CD14-positive monocyte (primary cell): ENCODE data around the gene AKR7A3. TPM values are rescaled to one million over a fixed set of nuclear protein-coding genes. Genes with fewer than 3 reads are reported as not detected.
"Not testable (repeated sequence)": the region's sequence is repeated elsewhere in the genome, so short reads cannot be mapped to it uniquely, and the experiment has no call there.

Source experiments
- DNase-seq, 3 donors: peaks; one replicate each; pipeline ENCODE4 v3.0.0-alpha.2; 2011 to 2022
- H2AFZ ChIP-seq: 2 replicates; pipeline ENCODE4 v1.6.0; 2012; ENCODE audit warnings: mild to moderate bottlenecking, low read depth, low read length, inconsistent platforms; ENCODE audit not compliant: insufficient read depth, poor library complexity, severe bottlenecking
- H3K27ac ChIP-seq, 2 donors: 1 replicate in 1 of 2; 2 replicates in 1 of 2; pipeline ENCODE4 v1.5.1; 2012 to 2013; ENCODE audit warnings: low read length in 2 of 2, control low read depth in 1 of 2, inconsistent platforms in 1 of 2, low read depth in 1 of 2, mild to moderate bottlenecking in 1 of 2
- H3K27me3 ChIP-seq, 2 donors: one replicate each; pipeline versions ENCODE4 v1.6.0 to v1.6.1; 2011 to 2013; ENCODE audit warnings: low read length in 2 of 2; ENCODE audit not compliant: control insufficient read depth in 2 of 2, insufficient read depth in 2 of 2
- H3K36me3 ChIP-seq, 2 donors: replicated peaks in 1 of 2; 1 replicate in 1 of 2; 2 replicates in 1 of 2; pipeline versions ENCODE4 v1.5.1 to v1.6.1; 2012 to 2013; ENCODE audit warnings: low read length in 2 of 2, control low read depth in 1 of 2, inconsistent platforms in 1 of 2, mild to moderate bottlenecking in 1 of 2; ENCODE audit not compliant: insufficient read depth in 2 of 2, control insufficient read depth in 1 of 2
- H3K4me1 ChIP-seq, 2 donors: 1 replicate in 1 of 2; 2 replicates in 1 of 2; pipeline versions ENCODE4 v1.5.1 to v1.6.1; 2012 to 2013; ENCODE audit warnings: low read length in 2 of 2, control low read depth in 1 of 2, inconsistent platforms in 1 of 2, mild to moderate bottlenecking in 1 of 2, moderate library complexity in 1 of 2; ENCODE audit not compliant: insufficient read depth in 2 of 2, control insufficient read depth in 1 of 2
- H3K4me2 ChIP-seq: replicated peaks from 2 replicates; pipeline ENCODE3; 2012; ENCODE audit warnings: low read length, moderate library complexity, mild to moderate bottlenecking; ENCODE audit not compliant: poor library complexity, severe bottlenecking; ENCODE audit errors: extremely low read depth
- H3K4me3 ChIP-seq, 3 experiments: fragments of 200-600 bp in 1 of 3; sonication (generic) in 1 of 3; replicated peaks in 1 of 3; 1 replicate in 2 of 3; 2 replicates in 1 of 3; pipeline ENCODE4 v1.5.1; 2011 to 2013; ENCODE audit warnings: low read length in 3 of 3, mild to moderate bottlenecking in 3 of 3, control low read depth in 2 of 3, low read depth in 2 of 3, inconsistent platforms in 1 of 3, moderate library complexity in 1 of 3
- H3K79me2 ChIP-seq: 2 replicates; pipeline ENCODE4 v1.6.0; 2012; ENCODE audit warnings: mild to moderate bottlenecking, control low read depth, inconsistent platforms, low read length, moderate library complexity; ENCODE audit not compliant: insufficient read depth
- H3K9ac ChIP-seq: 2 replicates; pipeline ENCODE4 v1.6.0; 2017; ENCODE audit warnings: low read length, mild to moderate bottlenecking; ENCODE audit not compliant: insufficient read depth, poor library complexity, severe bottlenecking
- H3K9me3 ChIP-seq, 2 donors: replicated peaks in 1 of 2; 1 replicate in 1 of 2; 2 replicates in 1 of 2; pipeline versions ENCODE4 v1.5.1 to v1.6.1; 2012 to 2013; ENCODE audit warnings: low read length in 2 of 2, control low read depth in 1 of 2; ENCODE audit not compliant: control insufficient read depth in 1 of 2, insufficient read depth in 1 of 2
- H4K20me1 ChIP-seq: 2 replicates; pipeline ENCODE4 v1.6.0; 2012; ENCODE audit warnings: mild to moderate bottlenecking, low read length, control low read depth, moderate library complexity; ENCODE audit not compliant: insufficient read depth
- H3K27ac Mint-ChIP-seq, 7 donors: one replicate each; pipeline ENCODE4 v1.8.0; 2020; ENCODE audit warnings: mild to moderate bottlenecking in 7 of 7, mixed read lengths in 7 of 7, moderate library complexity in 6 of 7, inconsistent platforms in 2 of 7
- H3K27me3 Mint-ChIP-seq, 3 donors: one replicate each; pipeline ENCODE4 v1.8.0; 2021 to 2022; ENCODE audit warnings: low read depth in 3 of 3, mild to moderate bottlenecking in 3 of 3, mixed read lengths in 3 of 3, moderate library complexity in 3 of 3, inconsistent platforms in 1 of 3
- H3K36me3 Mint-ChIP-seq, 2 donors: one replicate each; pipeline ENCODE4 v1.8.0; 2020; ENCODE audit warnings: mixed read lengths in 2 of 2, inconsistent platforms in 1 of 2, mild to moderate bottlenecking in 1 of 2
- H3K4me1 Mint-ChIP-seq: one replicate; pipeline ENCODE4 v1.8.0; 2020; ENCODE audit warnings: mild to moderate bottlenecking, mixed read lengths
- H3K4me3 Mint-ChIP-seq, 2 donors: one replicate each; pipeline ENCODE4 v1.8.0; 2020; ENCODE audit warnings: mild to moderate bottlenecking in 2 of 2, mixed read lengths in 2 of 2, moderate library complexity in 1 of 2
- H3K9me3 Mint-ChIP-seq, 7 donors: one replicate each; pipeline ENCODE4 v1.8.0; 2020 to 2022; ENCODE audit warnings: mixed read lengths in 7 of 7, mild to moderate bottlenecking in 6 of 7, moderate library complexity in 6 of 7, inconsistent platforms in 2 of 7
- WGBS: methylation state at CpG from one replicate; pipeline ENCODE4 v1.1.5; 2013; ENCODE audit warnings: missing lambda C conversion rate; ENCODE audit not compliant: insufficient coverage; 5-methylcytosine and 5-hydroxymethylcytosine counted together
- intact Hi-C, 2 donors: fragments of 100-400 bp; cut with micrococcal nuclease; formaldehyde crosslinking; loops; one replicate each; pipeline versions ENCODE4 v1.15.0 to v1.15.1; 2023
- polyA plus RNA-seq, 3 donors: library from polyadenylated mRNA; depleted of rRNA in 1 of 3; unstranded in 2 of 3; stranded (reverse) in 1 of 3; fragments of 300-500 nt in 2 of 3; fragments of >200 nt in 1 of 3; fragmentation: Illumina TruSeq in 2 of 3; gene quantifications; 1 replicate in 2 of 3; 2 replicates in 1 of 3; pipeline ENCODE4 v1.2.3, GENCODE V29; 2012 to 2021
- TF ChIP-seq, protein P1 (sequence below): fragments of 200-600 bp; IDR thresholded peaks from one replicate; pipeline ENCODE4 v1.8.0; 2022; ENCODE audit warnings: antibody characterized with exemption, mild to moderate bottlenecking

The AKR7A3 gene
- polyA plus RNA-seq, 3 donors = 0.15 to 0.56 TPM; not detected in 1

DNA sequence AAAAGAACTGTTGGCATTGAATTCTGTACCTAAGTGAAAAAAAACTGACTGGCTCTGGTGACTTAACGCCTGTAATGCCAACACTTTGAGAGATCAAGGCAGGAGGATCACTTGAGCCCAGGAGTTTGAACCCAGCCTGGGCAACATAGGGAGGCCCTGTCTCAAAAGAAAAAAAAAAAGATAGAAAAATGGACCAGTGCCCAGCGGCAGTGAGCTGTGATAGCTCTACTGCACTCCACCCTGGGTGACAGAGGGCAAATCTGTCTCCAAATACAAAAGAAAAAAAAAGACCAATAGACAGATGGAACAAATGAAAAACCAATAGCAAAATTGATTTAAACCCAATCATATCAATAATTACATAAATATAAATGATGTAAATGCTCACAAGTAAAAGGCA, 674 bp upstream of the AKR7A3 start:
- no peaks in the 10 kb centered on the region for H3K36me3 ChIP-seq
- peaks cover 6 to 17% of the 10 kb centered on the region in 2 donors for H3K27me3 ChIP-seq
- peaks cover 6 to 11% of the 10 kb centered on the region in 2 donors for H3K4me1 ChIP-seq
- H2AFZ ChIP-seq = peak overlapping the region; percentile 75
- peaks cover 11% of the 10 kb centered on the region for H3K4me1 Mint-ChIP-seq
- H3K4me2 ChIP-seq = peak overlapping the region; percentile 80
- H3K79me2 ChIP-seq = no peaks in the 10 kb centered on the region
- H3K4me3 ChIP-seq = peak overlapping the region in 1 of 3 experiments; percentile 73
- H3K4me3 Mint-ChIP-seq = peak overlapping the region; percentile 76 to 86
- peaks cover 10 to 16% of the 10 kb centered on the region in 2 donors for H3K9me3 ChIP-seq
- H3K36me3 Mint-ChIP-seq = peaks cover 0 to 8% of the 10 kb centered on the region in 2 donors
- no peak overlapping the region for H3K27ac ChIP-seq
- WGBS = 61% methylated on average over 1 of the region's 2 CpGs
- peak overlapping the region in 1 of 7 donors; percentile 40 for H3K27ac Mint-ChIP-seq
- peak overlapping the region; percentile 29 for H3K9ac ChIP-seq
- peaks cover 14 to 22% (median 20%) of the 10 kb centered on the region in 3 donors for H3K27me3 Mint-ChIP-seq
- H3K9me3 Mint-ChIP-seq = peaks cover 8 to 32% (median 24%) of the 10 kb centered on the region in 7 donors
- H4K20me1 ChIP-seq = no peaks in the 10 kb centered on the region
- no peak for DNase-seq
- TF ChIP-seq, protein P1, sequence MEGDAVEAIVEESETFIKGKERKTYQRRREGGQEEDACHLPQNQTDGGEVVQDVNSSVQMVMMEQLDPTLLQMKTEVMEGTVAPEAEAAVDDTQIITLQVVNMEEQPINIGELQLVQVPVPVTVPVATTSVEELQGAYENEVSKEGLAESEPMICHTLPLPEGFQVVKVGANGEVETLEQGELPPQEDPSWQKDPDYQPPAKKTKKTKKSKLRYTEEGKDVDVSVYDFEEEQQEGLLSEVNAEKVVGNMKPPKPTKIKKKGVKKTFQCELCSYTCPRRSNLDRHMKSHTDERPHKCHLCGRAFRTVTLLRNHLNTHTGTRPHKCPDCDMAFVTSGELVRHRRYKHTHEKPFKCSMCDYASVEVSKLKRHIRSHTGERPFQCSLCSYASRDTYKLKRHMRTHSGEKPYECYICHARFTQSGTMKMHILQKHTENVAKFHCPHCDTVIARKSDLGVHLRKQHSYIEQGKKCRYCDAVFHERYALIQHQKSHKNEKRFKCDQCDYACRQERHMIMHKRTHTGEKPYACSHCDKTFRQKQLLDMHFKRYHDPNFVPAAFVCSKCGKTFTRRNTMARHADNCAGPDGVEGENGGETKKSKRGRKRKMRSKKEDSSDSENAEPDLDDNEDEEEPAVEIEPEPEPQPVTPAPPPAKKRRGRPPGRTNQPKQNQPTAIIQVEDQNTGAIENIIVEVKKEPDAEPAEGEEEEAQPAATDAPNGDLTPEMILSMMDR = no peak
- intact Hi-C loops = no loop called here

DNA sequence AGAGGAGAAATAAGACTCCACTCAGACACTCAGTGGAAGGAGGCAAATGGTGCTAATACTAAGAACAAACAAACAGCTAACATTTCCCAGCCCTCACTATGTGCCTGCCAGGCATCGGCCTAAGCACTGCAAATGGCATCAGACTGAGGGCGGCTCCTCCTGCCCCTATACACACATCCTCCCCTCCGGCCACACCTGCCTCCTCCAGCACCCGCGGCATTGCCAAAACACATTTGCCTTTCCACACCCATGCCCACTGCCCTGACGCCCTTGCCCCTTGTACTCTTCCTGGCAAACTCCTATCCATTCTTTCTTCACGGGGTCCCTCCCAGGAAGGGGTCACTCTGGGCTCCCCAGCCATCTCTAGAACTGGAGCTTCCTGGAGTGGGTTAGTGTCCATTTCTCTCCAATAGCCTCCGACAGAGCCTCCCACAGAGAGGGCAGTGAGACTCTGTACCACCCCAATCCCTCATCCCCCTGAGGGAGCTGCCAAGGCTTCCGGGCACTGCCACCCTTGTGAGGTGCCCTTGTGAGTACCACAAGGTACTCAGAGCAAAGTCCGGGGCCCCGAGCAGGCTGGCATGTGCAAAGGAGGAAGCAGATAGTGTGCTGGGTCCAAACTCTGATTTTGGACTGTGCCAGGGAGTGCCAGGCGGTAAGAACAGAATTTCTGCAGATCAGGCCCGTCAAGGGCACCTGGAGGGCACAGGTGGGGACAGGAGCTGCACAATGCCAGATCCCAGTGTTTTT, 959 bp downstream of the AKR7A3 start:
- no peak overlapping the region for H3K27ac ChIP-seq
- intact Hi-C loops = no loop called here
- TF ChIP-seq, protein P1 = no peak
- 97% methylated on average over 11 of the region's 13 CpGs for WGBS
- peaks cover 6 to 17% (median 13%) of the 10 kb centered on the region in 7 donors for H3K9me3 Mint-ChIP-seq
- H3K27ac Mint-ChIP-seq = peak overlapping the region in 1 of 7 donors; percentile 45
- H3K27me3 ChIP-seq = peaks cover 6 to 17% of the 10 kb centered on the region in 2 donors
- peaks cover 6 to 11% of the 10 kb centered on the region in 2 donors for H3K4me1 ChIP-seq
- H3K36me3 ChIP-seq = no peaks in the 10 kb centered on the region
- H3K79me2 ChIP-seq = no peaks in the 10 kb centered on the region
- peaks cover 0 to 11% of the 10 kb centered on the region in 2 donors for H3K36me3 Mint-ChIP-seq
- H3K4me3 Mint-ChIP-seq = peak overlapping the region; percentile 48 to 81
- peaks cover 0 to 6% of the 10 kb centered on the region in 2 donors for H3K9me3 ChIP-seq
- peaks cover 14 to 22% (median 20%) of the 10 kb centered on the region in 3 donors for H3K27me3 Mint-ChIP-seq
- H3K4me1 Mint-ChIP-seq = peaks cover 11% of the 10 kb centered on the region
- H3K4me3 ChIP-seq = no peak overlapping the region
- no peak overlapping the region for H3K9ac ChIP-seq
- no peak overlapping the region for H3K4me2 ChIP-seq
- no peak for DNase-seq
- no peaks in the 10 kb centered on the region for H4K20me1 ChIP-seq
- H2AFZ ChIP-seq = no peak overlapping the region

DNA sequence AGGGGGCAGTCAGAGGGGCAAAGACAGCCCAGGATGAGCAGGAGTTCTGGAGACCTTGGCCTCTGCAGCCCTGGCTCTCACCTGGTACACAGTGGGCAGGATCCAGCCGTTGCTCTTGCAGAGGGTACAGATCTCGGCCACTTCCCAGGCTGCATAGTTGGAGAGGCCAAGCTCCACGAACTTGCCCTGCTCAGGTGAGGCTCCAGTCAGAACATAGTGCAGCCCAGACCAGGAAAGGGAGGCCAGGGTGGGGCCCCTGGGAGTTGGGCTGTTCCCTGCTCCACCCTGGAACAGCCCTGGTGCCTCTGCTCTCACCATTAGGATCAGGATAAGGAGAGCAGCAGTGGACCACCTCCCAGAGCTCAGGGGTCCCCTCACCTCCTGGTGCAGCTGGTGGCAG, 2.8 kb downstream of the AKR7A3 start:
- Mint-ChIP-seq H3K27me3 (peaks cover 14 to 22% (median 20%) of the 10 kb centered on the region in 3 donors), H3K4me1 (peaks cover 11% of the 10 kb centered on the region)
- Histone ChIP-seq H3K4me1 (peaks cover 6 to 11% of the 10 kb centered on the region in 2 donors), H3K27me3 (peaks cover 6 to 17% of the 10 kb centered on the region in 2 donors)
- H3K27ac ChIP-seq, H3K27ac Mint-ChIP-seq, H3K4me3 Mint-ChIP-seq, intact Hi-C loops, H3K36me3 Mint-ChIP-seq, H3K36me3 ChIP-seq, H3K4me2 ChIP-seq, H3K4me3 ChIP-seq, H3K79me2 ChIP-seq, H2AFZ ChIP-seq, H3K9ac ChIP-seq, H3K9me3 ChIP-seq, H4K20me1 ChIP-seq, H3K9me3 Mint-ChIP-seq, DNase-seq: not testable (repeated sequence)
- WGBS = 78% methylated on average over 3 of the region's 3 CpGs
